Measurements from ENCODE around the gene SNRPA.

- TF ChIP-seq, protein P1, sequence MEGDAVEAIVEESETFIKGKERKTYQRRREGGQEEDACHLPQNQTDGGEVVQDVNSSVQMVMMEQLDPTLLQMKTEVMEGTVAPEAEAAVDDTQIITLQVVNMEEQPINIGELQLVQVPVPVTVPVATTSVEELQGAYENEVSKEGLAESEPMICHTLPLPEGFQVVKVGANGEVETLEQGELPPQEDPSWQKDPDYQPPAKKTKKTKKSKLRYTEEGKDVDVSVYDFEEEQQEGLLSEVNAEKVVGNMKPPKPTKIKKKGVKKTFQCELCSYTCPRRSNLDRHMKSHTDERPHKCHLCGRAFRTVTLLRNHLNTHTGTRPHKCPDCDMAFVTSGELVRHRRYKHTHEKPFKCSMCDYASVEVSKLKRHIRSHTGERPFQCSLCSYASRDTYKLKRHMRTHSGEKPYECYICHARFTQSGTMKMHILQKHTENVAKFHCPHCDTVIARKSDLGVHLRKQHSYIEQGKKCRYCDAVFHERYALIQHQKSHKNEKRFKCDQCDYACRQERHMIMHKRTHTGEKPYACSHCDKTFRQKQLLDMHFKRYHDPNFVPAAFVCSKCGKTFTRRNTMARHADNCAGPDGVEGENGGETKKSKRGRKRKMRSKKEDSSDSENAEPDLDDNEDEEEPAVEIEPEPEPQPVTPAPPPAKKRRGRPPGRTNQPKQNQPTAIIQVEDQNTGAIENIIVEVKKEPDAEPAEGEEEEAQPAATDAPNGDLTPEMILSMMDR (IDR thresholded peaks at IDR 0.05; ENCODE audit: low read depth, low read length): no peak
- TF ChIP-seq POLR2A (IDR thresholded peaks at IDR 0.05; ENCODE audit: extremely low read depth, insufficient read length): no peak
- TF ChIP-seq MYC (IDR thresholded peaks at IDR 0.05; ENCODE audit: low read depth, low read length): no peak
Measured at GRCh38 chr19:40736661-40737060, 14.3 kb upstream of the SNRPA start.

Measured in NB4 (cell line).